ENCODE results near the gene POLR2A.

Gene POLR2A

DNA sequence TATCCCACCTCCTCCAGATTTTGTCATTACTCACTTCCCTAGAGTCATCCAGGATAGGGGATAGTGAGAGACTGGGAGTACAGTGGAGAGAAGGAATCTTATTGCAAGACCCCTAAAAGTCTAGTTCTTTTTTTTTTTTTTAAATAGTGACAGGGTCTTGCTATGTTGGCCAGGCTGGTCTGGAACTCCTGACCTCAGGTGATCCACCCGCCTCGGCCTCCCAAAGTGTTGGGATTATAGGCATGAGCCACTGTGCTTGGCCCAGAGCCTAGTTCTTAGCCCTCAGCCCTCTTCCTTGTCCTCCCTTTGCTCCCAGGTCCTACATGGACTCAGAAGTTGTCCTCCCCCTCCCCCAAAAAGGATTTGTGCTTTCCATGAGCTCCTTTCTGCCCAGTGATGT lies 42.0 kb upstream of the POLR2A start:
- H3K36me3 Mint-ChIP-seq (ENCODE audit: low read depth): no peaks in the 10 kb centered on the region
- peak overlapping the region; percentile 48 for H3K4me3 Mint-ChIP-seq
- H3K27ac Mint-ChIP-seq: no peak overlapping the region
- peaks cover 78% of the 10 kb centered on the region for H3K4me1 Mint-ChIP-seq
- peaks cover 64% of the 10 kb centered on the region for H3K27me3 Mint-ChIP-seq (ENCODE audit: low read depth, poor library complexity)
- no peaks in the 10 kb centered on the region for H3K9me3 Mint-ChIP-seq
- no peak for DNase-seq
- TF ChIP-seq, protein P1, sequence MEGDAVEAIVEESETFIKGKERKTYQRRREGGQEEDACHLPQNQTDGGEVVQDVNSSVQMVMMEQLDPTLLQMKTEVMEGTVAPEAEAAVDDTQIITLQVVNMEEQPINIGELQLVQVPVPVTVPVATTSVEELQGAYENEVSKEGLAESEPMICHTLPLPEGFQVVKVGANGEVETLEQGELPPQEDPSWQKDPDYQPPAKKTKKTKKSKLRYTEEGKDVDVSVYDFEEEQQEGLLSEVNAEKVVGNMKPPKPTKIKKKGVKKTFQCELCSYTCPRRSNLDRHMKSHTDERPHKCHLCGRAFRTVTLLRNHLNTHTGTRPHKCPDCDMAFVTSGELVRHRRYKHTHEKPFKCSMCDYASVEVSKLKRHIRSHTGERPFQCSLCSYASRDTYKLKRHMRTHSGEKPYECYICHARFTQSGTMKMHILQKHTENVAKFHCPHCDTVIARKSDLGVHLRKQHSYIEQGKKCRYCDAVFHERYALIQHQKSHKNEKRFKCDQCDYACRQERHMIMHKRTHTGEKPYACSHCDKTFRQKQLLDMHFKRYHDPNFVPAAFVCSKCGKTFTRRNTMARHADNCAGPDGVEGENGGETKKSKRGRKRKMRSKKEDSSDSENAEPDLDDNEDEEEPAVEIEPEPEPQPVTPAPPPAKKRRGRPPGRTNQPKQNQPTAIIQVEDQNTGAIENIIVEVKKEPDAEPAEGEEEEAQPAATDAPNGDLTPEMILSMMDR (IDR thresholded peaks at IDR 0.05): no peak

DNA sequence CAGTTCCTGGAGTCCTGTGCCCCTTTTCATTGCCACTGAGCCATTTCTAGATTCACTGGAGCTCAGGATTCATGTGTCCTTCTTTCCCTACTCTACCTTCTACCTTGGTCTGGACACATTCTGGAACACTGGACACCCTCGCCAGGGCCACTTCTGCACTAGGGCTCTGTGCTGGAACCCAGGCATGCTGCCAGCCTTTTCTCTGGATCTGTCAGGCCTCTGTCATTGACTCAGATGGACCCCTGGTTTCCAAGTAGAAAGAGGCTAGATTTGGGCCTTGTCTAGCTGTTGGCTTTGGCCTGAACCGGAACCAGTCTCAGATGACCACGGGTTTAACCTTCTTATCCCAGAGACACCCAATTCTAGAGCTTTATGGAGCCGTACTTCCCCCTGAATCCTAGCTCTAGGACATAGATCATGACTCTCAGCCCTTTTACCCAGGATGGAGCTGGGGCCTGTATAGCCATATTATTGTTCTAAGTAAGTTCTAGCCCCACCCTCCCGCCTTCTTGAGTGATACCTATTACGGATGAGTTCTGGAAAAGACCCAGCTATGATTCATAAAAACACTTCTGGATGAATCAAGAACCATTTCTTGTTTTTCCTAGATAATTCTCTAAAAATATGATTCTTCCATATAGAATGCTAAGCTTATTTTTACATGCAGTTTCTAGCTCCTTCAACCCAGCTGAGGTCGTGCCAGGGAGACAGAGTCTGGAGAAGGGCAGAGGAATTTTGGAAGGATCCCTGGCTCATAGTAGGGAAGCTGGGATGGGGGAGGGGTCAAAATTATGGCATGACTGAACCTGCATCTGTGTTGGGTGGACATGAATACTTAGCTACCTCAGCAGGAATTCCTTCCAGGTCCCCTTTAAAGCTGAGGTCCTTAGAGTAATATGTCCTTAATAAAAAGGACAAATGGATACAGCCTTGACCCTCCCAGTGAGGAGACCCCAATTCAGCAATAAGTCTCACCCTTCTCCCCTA lies 40.4 kb upstream of the POLR2A start:
- H3K27ac Mint-ChIP-seq: no peak overlapping the region
- H3K27me3 Mint-ChIP-seq (ENCODE audit: low read depth, poor library complexity): peaks cover 52% of the 10 kb centered on the region
- TF ChIP-seq, protein P1 (IDR thresholded peaks at IDR 0.05): no peak
- DNase-seq: no peak
- peaks cover 4% of the 10 kb centered on the region for H3K36me3 Mint-ChIP-seq (ENCODE audit: low read depth)
- no peaks in the 10 kb centered on the region for H3K9me3 Mint-ChIP-seq
- peaks cover 73% of the 10 kb centered on the region for H3K4me1 Mint-ChIP-seq
- H3K4me3 Mint-ChIP-seq: no peak overlapping the region

DNA sequence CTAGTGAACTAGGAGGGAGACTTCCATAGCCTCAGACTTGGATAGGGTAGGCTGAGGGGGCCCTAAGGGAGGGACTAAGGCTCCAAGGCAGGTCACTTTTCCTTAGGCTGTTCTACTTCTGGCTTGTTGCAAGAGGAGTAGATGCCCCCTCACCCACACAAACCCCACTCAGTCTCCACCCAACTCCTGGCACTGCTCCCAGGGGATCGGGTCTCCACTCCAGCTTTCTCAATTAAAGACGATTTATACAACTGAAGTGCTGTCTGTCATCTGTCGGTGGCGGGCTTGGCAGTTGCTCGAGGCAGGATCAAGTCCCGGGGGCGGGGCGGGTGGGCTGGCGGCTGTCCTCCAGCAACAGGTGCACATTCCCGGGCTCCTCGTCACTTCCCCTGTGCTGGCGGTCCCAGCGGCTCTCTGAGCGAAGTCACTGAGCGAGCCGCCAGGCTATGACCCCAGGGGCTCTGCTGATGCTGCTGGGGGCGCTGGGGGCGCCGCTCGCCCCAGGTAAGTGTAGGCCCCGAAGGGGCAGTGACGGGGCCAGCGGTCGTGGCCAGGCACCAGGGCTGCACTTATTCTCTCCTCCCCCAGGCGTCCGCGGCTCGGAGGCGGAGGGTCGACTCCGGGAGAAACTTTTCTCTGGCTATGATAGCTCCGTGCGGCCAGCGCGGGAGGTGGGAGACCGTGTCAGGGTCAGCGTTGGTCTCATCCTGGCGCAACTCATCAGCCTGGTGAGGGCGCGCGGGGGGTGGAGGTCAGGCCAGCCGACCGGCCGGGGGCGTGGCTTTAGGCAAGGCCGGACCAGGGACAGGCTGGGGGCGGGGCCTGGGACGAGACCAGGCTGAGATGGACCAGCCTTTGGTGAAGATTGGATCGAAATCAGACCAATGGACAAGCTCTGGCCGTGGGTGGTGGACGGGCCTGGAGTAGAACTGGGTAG lies 39.2 kb upstream of the POLR2A start, which contains the start of gene CHRNB1:
CHRNB1 (plus strand) TSS at position 380 of the 937 bp plus-strand sequence; CDS start at position 447, 67 bp downstream.
- TF ChIP-seq, protein P1 (IDR thresholded peaks at IDR 0.05): peak; percentile 6
- peaks cover 48% of the 10 kb centered on the region for H3K27me3 Mint-ChIP-seq (ENCODE audit: low read depth, poor library complexity)
- peaks cover 68% of the 10 kb centered on the region for H3K4me1 Mint-ChIP-seq
- peak within 1 kb of the TSS; percentile 84 for H3K4me3 Mint-ChIP-seq
- H3K36me3 Mint-ChIP-seq (ENCODE audit: low read depth): peaks cover 5% of the 10 kb centered on the region
- peak; percentile 94 for DNase-seq
- H3K27ac Mint-ChIP-seq: peak within 1 kb of the TSS; percentile 21
- H3K9me3 Mint-ChIP-seq: no peaks in the 10 kb centered on the region

DNA sequence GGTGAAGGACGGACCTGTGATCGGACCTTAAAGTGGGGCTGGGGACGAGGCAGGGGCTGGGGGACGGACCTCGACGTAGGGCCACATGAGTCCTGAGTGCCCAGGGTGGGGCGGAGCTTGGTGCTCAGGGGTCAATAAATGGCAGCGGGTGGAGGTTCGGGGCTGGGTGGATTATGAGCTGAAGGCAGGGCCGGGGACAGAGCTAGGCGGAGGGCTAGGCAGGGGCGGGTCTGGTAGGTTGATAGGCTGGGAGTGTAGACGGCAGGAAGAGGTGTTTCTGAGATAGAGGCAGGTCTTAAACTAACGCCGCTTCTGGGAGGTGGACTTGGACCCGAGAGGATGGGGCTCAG lies 38.6 kb upstream of the POLR2A start:
- no peak for DNase-seq
- Mint-ChIP-seq H3K36me3 (ENCODE audit: low read depth) (peaks cover 5% of the 10 kb centered on the region), H3K27ac (peak overlapping the region; percentile 21), H3K4me1 (peaks cover 63% of the 10 kb centered on the region), H3K9me3 (no peaks in the 10 kb centered on the region), H3K27me3 (ENCODE audit: low read depth, poor library complexity) (peaks cover 49% of the 10 kb centered on the region), H3K4me3 (peak overlapping the region; percentile 84)
- TF ChIP-seq, protein P1 (IDR thresholded peaks at IDR 0.05): no peak

DNA sequence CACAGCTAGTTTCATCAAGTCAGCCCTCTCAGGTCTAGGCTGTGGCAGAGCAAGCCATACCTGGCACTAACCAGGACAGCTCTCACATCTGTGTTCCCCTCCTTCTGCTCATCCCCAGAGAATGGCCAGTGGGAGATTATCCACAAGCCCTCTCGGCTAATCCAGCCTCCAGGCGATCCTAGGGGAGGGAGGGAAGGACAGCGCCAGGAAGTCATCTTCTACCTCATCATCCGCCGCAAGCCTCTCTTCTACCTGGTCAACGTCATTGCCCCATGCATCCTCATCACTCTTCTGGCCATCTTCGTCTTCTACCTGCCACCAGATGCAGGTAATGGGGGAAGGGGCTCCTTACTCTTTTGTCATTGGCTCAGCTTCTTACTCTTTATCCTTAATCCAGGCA lies 35.7 kb upstream of the POLR2A start:
- peak overlapping the region; percentile 37 for H3K4me3 Mint-ChIP-seq
- no peak for DNase-seq
- TF ChIP-seq, protein P1 (IDR thresholded peaks at IDR 0.05): no peak

More for the DNA sequence above, 35.7 kb upstream of the POLR2A start:
- no peaks in the 10 kb centered on the region for H3K9me3 Mint-ChIP-seq
- H3K27me3 Mint-ChIP-seq (ENCODE audit: low read depth, poor library complexity): peaks cover 38% of the 10 kb centered on the region
- peaks cover 42% of the 10 kb centered on the region for H3K4me1 Mint-ChIP-seq
- no peak overlapping the region for H3K27ac Mint-ChIP-seq
- peaks cover 5% of the 10 kb centered on the region for H3K36me3 Mint-ChIP-seq (ENCODE audit: low read depth)

Measured in nephron progenitor cell (in vitro differentiated cells).